Fibroblast of skin of scalp (primary cell): ENCODE measurements around the gene RNU1-4.
"Not testable (repeated sequence)": the region's sequence is repeated elsewhere in the genome, so short reads cannot be mapped to it uniquely, and the experiment has no call there.

ENCODE experiments used
- DNase-seq: peaks from one replicate; pipeline ENCODE4 v3.0.0-alpha.2; 2013

RNU1-4 gene

GRCh38 chr1:16770896-16771446 lies 30.7 kb downstream of the RNU1-4 start:
- not testable (repeated sequence) for DNase-seq

DNA sequence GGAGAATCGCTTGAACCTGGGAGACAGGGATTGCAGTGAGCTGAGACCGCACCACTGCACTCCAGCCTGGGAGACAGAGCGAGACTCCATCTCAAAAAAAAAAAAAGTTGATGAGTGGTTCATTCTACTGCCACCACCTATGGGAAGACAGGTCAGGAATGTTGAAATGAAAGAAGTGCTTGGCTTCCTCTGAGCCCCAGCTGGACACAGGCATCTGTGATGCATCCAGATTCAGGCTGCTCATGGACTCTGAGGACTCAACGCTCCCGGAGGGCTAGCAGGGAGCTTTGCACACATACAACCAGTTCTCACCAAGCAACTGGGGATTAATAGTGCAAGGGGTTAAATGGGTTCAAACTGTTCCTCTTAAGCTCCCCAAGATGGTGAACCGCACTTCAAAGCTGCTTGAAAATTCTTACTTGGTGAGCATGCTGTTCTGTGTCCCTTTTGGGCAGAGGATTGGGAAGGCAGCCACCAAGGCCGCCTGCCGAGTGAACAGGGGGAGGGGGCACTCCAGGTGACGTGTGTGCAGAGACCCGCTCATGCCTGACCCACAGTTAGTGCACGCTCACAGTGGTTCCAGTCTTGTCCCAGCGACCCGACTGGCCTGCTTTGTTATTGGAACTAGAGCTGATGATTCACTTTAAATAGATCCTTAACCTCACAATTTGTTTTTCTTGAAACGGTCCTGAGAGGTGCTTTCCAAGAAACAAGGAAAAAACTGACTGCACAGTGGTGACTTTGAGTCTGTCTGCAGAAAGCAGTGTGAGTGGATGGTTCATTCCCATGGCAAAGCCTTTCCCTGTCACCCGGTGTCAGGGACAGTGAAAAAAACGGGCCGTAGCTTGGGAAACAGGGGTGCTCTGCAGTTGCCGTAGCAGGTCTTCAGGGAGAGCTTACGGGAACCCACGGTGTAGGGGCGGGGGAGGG lies 32.2 kb downstream of the RNU1-4 start:
- peak; percentile 11 for DNase-seq

DNA sequence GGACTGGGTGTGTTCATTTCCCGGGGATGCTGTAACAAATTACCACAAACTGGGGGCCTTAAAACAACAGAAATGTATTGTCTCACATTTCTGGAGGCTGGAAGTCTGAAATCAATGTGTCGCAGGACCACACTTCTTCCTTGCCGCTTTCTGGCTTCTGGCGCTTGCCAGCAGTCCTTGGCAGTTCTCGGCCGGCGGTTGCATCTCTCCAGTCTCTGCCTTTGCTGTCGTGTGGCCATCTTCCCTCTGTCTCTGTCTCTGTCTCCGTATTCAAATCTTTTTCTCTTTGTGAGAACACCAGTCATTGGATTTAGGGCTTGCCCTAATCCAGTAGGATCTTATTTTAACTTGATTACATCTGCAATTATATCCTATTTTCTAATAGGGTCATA lies 32.9 kb downstream of the RNU1-4 start:
- not testable (repeated sequence) for DNase-seq

GRCh38 chr1:16773723-16774122 lies 33.4 kb downstream of the RNU1-4 start:
- DNase-seq: not testable (repeated sequence)

GRCh38 chr1:16774773-16775172 lies 34.5 kb downstream of the RNU1-4 start:
- not testable (repeated sequence) for DNase-seq

DNA sequence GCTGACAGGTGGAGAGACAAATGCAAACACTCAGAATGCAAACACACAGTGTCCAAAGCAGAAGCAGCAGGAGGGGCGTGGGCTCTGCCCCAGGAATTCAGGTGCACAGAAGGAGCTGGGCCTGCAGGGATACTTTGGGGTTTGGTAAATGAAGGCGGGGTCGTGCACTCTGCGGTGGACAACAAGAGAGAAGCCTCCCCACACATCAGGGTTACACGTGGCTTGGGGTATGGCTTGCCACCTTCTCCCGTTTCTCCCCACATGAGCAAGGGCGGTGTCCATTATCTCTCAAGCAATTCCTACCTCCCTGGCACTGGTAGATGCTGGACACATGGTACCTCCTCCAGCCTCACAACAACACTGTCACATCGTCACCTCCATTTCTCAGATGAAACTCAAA lies 35.0 kb downstream of the RNU1-4 start:
- not testable (repeated sequence) for DNase-seq

DNA sequence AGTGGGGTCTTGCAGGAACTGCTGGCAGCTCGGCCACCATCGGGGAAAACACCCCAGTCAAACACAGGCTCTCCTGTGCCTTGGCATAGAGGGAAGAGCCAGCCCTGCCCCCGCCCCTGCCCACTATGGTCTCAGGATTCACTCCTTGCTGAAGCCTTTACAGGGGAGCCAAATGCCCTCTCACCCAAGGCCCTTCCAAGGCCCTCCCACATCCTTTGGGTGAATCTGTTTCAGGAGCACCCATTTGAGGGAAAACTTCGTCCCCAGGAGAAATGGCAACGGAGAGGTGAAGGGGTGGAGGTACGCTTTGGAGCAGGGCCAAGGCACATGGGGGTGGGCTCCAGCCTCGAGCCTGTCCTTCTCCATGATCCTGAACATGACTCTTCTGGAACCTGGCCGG lies 35.9 kb downstream of the RNU1-4 start:
- DNase-seq: not testable (repeated sequence)

- not testable (repeated sequence) for DNase-seq
Observed at GRCh38 chr1:16776835-16777234, 36.5 kb downstream of the RNU1-4 start.

GRCh38 chr1:16777821-16778220 lies 37.5 kb downstream of the RNU1-4 start:
- DNase-seq: not testable (repeated sequence)

GRCh38 chr1:16779525-16779924 lies 39.2 kb downstream of the RNU1-4 start:
- not testable (repeated sequence) for DNase-seq

DNA sequence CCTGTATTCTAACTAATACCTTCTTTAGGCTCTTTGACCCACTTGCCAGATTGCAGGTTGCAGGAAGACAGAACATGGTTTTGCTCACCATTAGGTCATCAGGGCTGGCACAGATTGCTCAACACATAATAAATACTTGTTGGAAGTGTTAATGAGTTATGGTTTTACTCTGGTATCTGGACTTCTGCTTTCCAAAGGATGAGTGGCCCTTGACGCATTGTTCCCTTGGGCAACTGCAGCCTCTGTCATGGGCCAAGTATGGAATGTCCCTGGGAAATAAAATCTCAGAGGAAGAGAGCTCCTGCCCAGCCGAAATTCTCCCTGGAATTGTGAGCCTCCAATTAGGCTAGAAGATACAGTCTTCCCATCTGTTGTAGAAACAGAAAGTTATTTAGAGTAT lies 40.7 kb downstream of the RNU1-4 start:
- DNase-seq: not testable (repeated sequence)

GRCh38 chr1:16781625-16782024 lies 41.3 kb downstream of the RNU1-4 start:
- not testable (repeated sequence) for DNase-seq

DNA sequence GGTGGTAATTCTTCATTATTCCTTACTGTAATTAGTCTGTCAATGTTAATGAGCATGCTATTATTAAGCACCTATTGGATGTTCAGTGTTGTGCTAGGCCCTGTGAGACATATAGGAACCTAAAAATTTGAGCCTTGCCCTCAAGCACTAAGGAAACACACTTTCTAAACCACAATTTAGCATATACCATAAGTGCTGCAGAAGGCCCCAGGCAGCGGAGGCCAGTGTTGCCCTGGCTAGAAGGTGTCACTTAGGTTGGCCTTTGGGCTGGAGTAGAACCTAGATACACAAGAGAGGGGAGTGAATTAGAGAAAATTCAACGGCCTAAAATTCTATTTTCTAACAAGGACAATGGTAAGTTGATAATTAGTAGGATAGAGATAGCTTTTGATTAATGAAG lies 44.6 kb downstream of the RNU1-4 start:
- DNase-seq: not testable (repeated sequence)

- DNase-seq: not testable (repeated sequence)
Observed at GRCh38 chr1:16786362-16786761, 46.0 kb downstream of the RNU1-4 start.

GRCh38 chr1:16787175-16787574 lies 46.9 kb downstream of the RNU1-4 start:
- not testable (repeated sequence) for DNase-seq

GRCh38 chr1:16787711-16788110 lies 47.4 kb downstream of the RNU1-4 start:
- DNase-seq: not testable (repeated sequence)
